ENCODE results near the gene VEGFB. TPM values are rescaled to one million over a fixed set of nuclear protein-coding genes. Genes with fewer than 3 reads are reported as not detected.

Gene VEGFB
- total RNA-seq, 1 experiment from 2014 or later, result 61.7 TPM

DNA sequence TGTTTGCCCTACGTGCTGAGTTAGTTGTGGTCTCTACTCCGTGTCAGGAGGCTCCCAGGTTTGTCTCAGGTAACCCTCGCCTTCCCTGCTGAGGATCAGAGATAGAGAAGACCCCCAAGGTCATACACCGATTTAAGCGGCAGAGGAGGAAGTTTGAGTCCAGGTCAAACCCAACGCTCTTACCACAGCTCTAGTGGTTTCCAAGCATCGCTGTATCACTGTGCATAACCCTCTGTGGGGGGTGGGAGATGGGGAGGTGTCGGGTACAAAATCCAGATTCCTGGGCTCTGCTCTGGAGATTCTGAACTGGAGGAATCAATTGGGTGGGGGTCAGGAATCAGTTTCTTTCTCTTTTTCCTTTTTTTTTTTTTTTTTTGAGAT, 3.4 kb upstream of the VEGFB start:
- H3K9me3 Mint-ChIP-seq (ENCODE audit: unreplicated experiment), result no peaks in the 10 kb centered on the region
- no TSS peak for BruUV-seq (replicated peaks)

DNA sequence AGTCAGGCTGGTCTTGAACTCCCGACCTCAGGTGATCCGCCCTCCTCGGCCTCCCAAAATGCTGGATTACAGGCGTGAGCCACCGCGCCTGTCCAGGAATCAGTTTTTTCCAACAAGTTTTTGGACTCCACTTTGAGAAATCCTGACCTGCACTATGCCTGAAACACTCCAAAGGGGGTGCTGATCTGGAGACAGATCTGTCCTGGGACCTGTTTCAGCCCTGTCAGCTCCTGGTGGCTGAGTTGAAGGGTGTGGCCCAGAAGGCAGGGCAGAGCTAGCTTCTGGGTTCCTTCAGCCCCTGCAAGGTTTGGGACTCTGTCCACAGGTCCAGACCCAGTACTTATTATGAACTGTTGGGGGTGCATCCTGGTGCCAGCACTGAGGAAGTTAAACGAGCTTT, 2.8 kb upstream of the VEGFB start:
- peaks cover 35% of the 10 kb centered on the region for H3K4me1 ChIP-seq
- H3K27ac Mint-ChIP-seq (ENCODE audit: unreplicated experiment), result no peak overlapping the region
- H3K36me3 Mint-ChIP-seq (ENCODE audit: insufficient read depth, unreplicated experiment), result peaks cover 24% of the 10 kb centered on the region
- H3K27me3 Mint-ChIP-seq (ENCODE audit: insufficient read depth, unreplicated experiment), result no peaks in the 10 kb centered on the region
- no peaks in the 10 kb centered on the region for H3K9me3 Mint-ChIP-seq (ENCODE audit: unreplicated experiment)
- no peaks in the 10 kb centered on the region for H3K4me1 Mint-ChIP-seq (ENCODE audit: low read depth, unreplicated experiment)
- H3K4me3 ChIP-seq (ENCODE audit: low read depth, low read length), result no peak overlapping the region
- BruUV-seq (replicated peaks), result no TSS peak
- intact Hi-C loops (cut with micrococcal nuclease; ENCODE audit: unreplicated experiment), result no loop called here
- POLR2A ChIA-PET, result interaction anchor here (0.7 to 1.3 kb wide), 2 partner anchors 10 to 12 kb away, joined by 5 read pairs; no protein-coding TSS in a partner anchor
- H3K4me3 Mint-ChIP-seq (ENCODE audit: unreplicated experiment), result peak overlapping the region; percentile 83
- no peak for DNase-seq
- H3K27me3 ChIP-seq (replicated peaks; ENCODE audit: control insufficient read depth, insufficient read depth, low read length), result no peaks in the 10 kb centered on the region
- TF ChIP-seq, protein P1, sequence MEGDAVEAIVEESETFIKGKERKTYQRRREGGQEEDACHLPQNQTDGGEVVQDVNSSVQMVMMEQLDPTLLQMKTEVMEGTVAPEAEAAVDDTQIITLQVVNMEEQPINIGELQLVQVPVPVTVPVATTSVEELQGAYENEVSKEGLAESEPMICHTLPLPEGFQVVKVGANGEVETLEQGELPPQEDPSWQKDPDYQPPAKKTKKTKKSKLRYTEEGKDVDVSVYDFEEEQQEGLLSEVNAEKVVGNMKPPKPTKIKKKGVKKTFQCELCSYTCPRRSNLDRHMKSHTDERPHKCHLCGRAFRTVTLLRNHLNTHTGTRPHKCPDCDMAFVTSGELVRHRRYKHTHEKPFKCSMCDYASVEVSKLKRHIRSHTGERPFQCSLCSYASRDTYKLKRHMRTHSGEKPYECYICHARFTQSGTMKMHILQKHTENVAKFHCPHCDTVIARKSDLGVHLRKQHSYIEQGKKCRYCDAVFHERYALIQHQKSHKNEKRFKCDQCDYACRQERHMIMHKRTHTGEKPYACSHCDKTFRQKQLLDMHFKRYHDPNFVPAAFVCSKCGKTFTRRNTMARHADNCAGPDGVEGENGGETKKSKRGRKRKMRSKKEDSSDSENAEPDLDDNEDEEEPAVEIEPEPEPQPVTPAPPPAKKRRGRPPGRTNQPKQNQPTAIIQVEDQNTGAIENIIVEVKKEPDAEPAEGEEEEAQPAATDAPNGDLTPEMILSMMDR (IDR thresholded peaks at IDR 0.05; ENCODE audit: insufficient read depth in 1 of 2, low read depth in 1 of 2, low read length in 1 of 2, severe bottlenecking in 1 of 2, unreplicated experiment in 1 of 2), result no peak
- H3K9me3 ChIP-seq, result no peaks in the 10 kb centered on the region
- CTCF ChIA-PET, result interaction anchor here (0.7 kb wide), 1 partner anchor 1500 kb away, joined by 6 read pairs; no protein-coding TSS in a partner anchor
- peaks cover 2% of the 10 kb centered on the region; the same call in 1 of the 2 replicates for H3K36me3 ChIP-seq (ENCODE audit: control insufficient read depth, insufficient read depth, low read length)

More for the DNA sequence above, 3.4 kb upstream of the VEGFB start:
- Histone ChIP-seq H3K27me3 (replicated peaks; ENCODE audit: control insufficient read depth, insufficient read depth, low read length) (no peaks in the 10 kb centered on the region), H3K9me3 (no peaks in the 10 kb centered on the region), H3K36me3 (ENCODE audit: control insufficient read depth, insufficient read depth, low read length) (peaks cover 2% of the 10 kb centered on the region; the same call in 1 of the 2 replicates), H3K4me3 (ENCODE audit: low read depth, low read length) (peak overlapping the region; percentile 81), H3K4me1 (peaks cover 36% of the 10 kb centered on the region)
- intact Hi-C loops (cut with micrococcal nuclease; ENCODE audit: unreplicated experiment), result no loop called here
- no peak for DNase-seq
- H3K4me3 Mint-ChIP-seq (ENCODE audit: unreplicated experiment), result peak overlapping the region; percentile 83
- ChIA-PET POLR2A (interaction anchor here (0.7 to 1.3 kb wide), 2 partner anchors 10 to 13 kb away, joined by 5 read pairs; no protein-coding TSS in a partner anchor), CTCF (interaction anchor here (0.7 kb wide), 1 partner anchor 1499 kb away, joined by 6 read pairs; no protein-coding TSS in a partner anchor)
- H3K27ac Mint-ChIP-seq (ENCODE audit: unreplicated experiment), result peak overlapping the region; percentile 67
- TF ChIP-seq, protein P1 (IDR thresholded peaks at IDR 0.05; ENCODE audit: insufficient read depth in 1 of 2, low read depth in 1 of 2, low read length in 1 of 2, severe bottlenecking in 1 of 2, unreplicated experiment in 1 of 2), result no peak
- no peaks in the 10 kb centered on the region for H3K4me1 Mint-ChIP-seq (ENCODE audit: low read depth, unreplicated experiment)
- H3K27me3 Mint-ChIP-seq (ENCODE audit: insufficient read depth, unreplicated experiment), result no peaks in the 10 kb centered on the region
- peaks cover 28% of the 10 kb centered on the region for H3K36me3 Mint-ChIP-seq (ENCODE audit: insufficient read depth, unreplicated experiment)

DNA sequence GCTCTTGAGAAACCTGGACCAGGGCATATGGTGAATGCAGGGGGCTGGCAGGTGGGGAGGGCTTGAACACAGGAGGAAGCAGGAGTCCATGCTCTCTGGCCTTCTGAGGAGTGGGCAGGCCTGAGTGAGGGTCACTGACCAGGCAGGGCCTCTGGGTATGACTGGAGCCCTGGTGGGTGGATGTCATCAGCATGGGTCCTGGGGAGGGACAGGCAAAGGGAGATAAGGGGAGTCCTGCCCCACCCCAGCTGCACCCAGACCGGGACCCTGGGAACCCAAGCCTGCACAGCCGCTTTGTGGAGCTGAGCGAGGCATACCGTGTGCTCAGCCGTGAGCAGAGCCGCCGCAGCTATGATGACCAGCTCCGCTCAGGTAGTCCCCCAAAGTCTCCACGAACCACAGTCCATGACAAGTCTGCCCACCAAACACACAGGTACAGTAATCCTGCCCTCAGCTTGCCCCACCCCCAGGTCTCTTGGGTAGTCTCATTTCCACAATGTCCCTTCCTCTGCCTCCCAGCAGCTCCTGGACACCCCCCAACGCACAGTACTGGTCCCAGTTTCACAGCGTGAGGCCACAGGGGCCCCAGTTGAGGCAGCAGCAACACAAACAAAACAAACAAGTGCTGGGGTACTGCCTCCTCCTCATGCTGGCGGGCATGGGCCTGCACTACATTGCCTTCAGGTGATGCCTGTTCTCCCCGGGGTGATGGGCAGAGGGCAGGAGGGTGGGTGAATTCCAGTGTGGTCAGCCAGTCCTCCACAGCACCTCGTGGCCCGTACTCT, 2.0 kb upstream of the VEGFB start:
- H3K36me3 ChIP-seq (ENCODE audit: control insufficient read depth, insufficient read depth, low read length), result peaks cover 2% of the 10 kb centered on the region; the same call in 1 of the 2 replicates
- H3K4me3 ChIP-seq (ENCODE audit: low read depth, low read length), result no peak overlapping the region
- Mint-ChIP-seq H3K4me3 (ENCODE audit: unreplicated experiment) (peak overlapping the region; percentile 83), H3K27me3 (ENCODE audit: insufficient read depth, unreplicated experiment) (no peaks in the 10 kb centered on the region), H3K9me3 (ENCODE audit: unreplicated experiment) (no peaks in the 10 kb centered on the region), H3K36me3 (ENCODE audit: insufficient read depth, unreplicated experiment) (peaks cover 30% of the 10 kb centered on the region), H3K4me1 (ENCODE audit: low read depth, unreplicated experiment) (no peaks in the 10 kb centered on the region), H3K27ac (ENCODE audit: unreplicated experiment) (no peak overlapping the region)
- BruUV-seq (replicated peaks), result no TSS peak
- TF ChIP-seq, protein P1 (IDR thresholded peaks at IDR 0.05; ENCODE audit: insufficient read depth in 1 of 2, low read depth in 1 of 2, low read length in 1 of 2, severe bottlenecking in 1 of 2, unreplicated experiment in 1 of 2), result no peak
- POLR2A ChIA-PET, result no interaction called here
- H3K9me3 ChIP-seq, result no peaks in the 10 kb centered on the region
- CTCF ChIA-PET, result interaction anchor here (1.0 kb wide), 1 partner anchor 13 kb away, joined by 4 read pairs; no protein-coding TSS in a partner anchor
- DNase-seq, result no peak
- intact Hi-C loops (cut with micrococcal nuclease; ENCODE audit: unreplicated experiment), result no loop called here
- peaks cover 27% of the 10 kb centered on the region for H3K4me1 ChIP-seq
- no peaks in the 10 kb centered on the region for H3K27me3 ChIP-seq (replicated peaks; ENCODE audit: control insufficient read depth, insufficient read depth, low read length)
